HG02623 (cell line): ENCODE measurements around the gene GTF2H2C.
"Not testable (repeated sequence)": the region's sequence is repeated elsewhere in the genome, so short reads cannot be mapped to it uniquely, and the experiment has no call there.

Experiments
- ATAC-seq: cut with Tn5 transposase; IDR thresholded peaks from one replicate; pipeline ENCODE4 v1.9.1; 2021; ENCODE audit warnings: moderate library complexity; ENCODE audit not compliant: unreplicated experiment

The GTF2H2C gene

DNA sequence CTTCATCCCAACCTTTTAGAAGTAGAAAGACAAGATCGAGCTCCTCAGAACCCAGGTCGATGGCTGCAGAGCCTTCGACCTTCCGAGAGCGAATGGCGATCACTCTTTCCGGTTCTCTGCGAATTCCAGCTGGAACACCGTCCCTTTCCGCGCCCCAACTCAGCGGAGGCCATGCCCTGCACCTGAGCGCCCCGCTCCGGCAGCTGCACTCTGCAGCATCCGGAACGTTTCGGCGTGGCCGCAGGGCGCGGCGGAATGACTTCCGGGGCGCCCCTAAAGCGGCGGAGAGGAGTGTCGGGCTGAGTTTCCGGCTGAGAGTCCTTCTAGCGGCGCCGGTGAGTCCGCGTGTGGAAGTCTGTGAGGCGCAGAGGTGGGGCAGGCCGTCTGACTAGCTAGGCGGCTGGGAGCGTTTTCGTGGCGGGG, at the start of gene GTF2H2C:
TSS of gene GTF2H2C (plus strand) at position 284 of the 423 bp plus-strand sequence. CDS start 4,942 bp downstream, outside the sequence.
- peak; percentile 94 for ATAC-seq

- no peak for ATAC-seq
Measured at GRCh38 chr5:69510694-69511093, 49.3 kb upstream of the GTF2H2C start.

GRCh38 chr5:69512740-69513260, 47.2 kb upstream of the GTF2H2C start:
- no peak for ATAC-seq

DNA sequence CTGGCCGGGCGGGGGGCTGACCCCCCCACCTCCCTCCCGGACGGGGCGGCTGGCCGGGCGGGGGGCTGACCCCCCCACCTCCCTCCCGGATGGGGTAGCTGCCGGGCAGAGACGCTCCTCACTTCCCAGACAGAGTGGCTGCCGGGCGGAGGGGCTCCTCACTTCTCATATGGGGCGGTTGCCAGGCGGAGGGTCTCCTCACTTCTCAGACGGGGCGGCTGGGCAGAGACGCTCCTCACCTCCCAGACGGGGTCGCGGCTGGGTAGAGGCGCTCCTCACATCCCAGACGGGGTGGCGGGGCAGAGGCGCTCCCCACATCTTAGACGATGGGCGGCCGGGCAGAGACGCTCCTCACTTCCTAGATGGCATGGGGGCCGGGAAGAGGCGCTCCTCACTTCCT, 44.4 kb upstream of the GTF2H2C start:
- ATAC-seq, result not testable (repeated sequence)

DNA sequence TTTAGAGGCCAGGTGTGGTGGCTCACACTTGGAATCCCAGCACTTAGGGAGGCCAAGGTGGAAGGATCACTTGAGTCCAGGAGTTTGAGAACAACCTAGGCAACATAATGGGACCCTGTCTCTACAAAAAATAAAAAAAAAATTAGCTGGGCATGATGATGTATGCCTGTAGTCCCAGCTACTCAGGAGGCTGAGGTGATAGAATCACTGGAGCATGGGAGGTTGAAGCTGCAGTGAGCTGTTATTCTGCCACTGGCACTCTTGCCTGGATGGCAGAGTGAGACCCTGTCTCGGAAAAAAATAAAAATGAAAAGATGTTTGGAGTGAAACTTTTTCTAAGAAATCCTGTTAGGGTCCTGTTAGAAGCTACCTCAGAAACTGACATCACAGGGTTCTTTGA, 43.2 kb upstream of the GTF2H2C start:
- ATAC-seq, result no peak

- ATAC-seq, result no peak
Measured at GRCh38 chr5:69517763-69518212, 42.2 kb upstream of the GTF2H2C start.

- ATAC-seq, result no peak
Measured at GRCh38 chr5:69519285-69519684, 40.7 kb upstream of the GTF2H2C start.

- ATAC-seq, result no peak
Measured at GRCh38 chr5:69522035-69522434, 38.0 kb upstream of the GTF2H2C start.

DNA sequence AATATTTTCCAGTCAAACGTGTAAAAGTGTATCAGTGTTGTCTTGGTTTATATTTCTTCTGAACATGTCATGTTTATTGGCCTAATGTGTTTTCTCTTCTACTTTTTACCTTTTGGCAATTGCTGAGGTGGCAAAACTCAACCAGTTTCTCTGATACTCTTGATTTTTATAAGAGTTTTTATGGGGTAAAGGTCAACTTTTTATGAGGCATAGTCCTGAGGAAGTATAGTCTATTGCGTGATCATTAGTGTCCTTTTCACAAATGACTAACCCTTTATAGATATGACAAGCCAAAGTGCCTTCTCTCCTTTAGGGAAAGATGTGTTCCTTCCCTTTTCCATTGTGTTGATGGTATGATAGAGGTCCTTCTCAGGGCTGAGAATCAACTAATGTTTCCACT, 34.5 kb upstream of the GTF2H2C start:
- no peak for ATAC-seq

GRCh38 chr5:69526660-69527059, 33.3 kb upstream of the GTF2H2C start:
- ATAC-seq, result no peak

DNA sequence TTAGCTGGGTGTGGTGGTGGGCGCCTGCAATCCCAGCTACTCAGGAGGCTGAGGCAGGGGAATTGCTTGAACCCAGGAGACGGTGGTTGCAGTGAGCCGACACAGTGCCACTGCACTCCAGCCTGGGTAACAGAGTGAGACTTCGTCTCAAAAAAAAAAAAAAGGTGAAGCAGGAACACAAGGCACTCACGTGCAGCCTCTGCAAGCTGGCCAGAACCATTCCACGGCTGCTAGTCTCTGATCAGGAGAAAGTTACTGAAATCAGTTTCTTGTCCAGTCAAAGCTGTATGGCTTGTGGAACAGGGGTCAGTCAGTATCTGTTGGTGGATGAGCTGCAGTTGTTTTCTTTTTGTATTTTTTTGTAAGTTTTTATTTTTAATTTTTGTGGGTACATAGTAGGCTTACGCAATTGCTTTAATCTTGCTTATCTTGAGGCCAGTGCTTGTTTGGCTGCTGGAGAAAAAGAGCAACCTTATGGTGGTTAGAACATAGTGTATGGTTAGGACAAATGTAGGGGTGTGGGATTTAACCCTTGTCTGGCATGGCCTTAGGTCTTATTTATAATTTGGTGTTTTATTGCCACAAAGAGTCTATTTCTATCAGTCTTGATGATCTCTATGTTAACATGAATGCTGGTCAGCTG, 32.7 kb upstream of the GTF2H2C start:
- ATAC-seq, result no peak

DNA sequence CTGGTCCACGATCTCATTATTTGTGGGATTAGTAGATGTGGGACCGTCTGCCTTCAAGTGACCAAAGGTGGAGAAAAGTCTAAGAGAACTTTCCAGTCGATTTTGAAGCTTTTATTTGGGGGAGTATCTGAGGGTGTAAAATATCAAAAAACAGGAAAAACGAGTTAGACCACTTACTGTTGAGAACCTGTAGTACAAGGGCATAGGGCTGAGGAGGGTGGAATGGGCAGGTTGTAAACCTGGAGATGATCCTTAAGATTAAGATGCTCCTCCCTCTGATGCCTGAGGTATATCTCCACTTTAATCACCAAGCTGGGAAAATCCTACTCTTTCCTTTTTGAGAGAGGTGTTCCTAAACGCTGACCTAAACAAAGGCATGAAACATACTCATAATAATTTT, 32.0 kb upstream of the GTF2H2C start:
- ATAC-seq, result no peak

- ATAC-seq, result no peak
Measured at GRCh38 chr5:69528609-69529008, 31.4 kb upstream of the GTF2H2C start.

DNA sequence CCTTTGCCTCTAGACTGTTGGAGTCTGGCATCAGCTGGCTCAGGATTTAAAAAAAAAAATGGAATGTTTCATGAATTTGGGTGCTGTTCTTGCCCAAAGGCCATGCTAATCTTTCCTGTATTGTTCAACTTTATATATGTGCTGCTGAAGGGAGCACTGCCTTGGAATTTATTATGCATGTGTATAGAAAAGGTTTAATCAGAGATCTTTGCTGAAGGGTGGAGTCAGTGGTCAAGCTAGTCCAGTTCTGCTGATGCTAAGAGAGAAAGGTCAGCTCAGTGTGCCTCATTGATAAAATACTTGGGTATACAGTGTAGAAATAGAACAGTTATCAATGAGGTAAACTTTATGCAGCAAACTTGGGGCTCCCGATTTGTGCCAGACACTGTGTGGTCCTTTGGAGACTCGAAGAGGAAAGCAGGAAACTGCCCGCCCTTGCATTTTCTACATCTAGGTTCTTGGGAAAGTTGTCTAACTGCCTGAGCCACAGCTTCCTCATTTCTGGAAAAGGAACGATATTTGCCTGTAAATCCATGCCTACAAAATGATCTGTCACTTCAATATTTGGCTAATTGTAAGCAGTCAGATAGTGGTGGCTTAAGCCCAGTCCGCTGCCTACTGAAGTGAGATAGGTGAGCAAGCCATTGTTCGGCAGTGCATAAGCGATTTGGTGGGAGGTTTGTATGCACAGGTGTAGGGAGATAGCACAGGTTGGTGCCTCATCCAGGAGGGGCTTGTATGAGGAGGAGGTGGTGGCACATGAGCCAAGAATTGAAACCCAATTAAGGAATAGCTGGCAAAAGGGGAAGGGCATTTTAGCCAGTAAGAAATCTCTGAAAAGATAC, 29.2 kb upstream of the GTF2H2C start:
- ATAC-seq, result no peak

- no peak for ATAC-seq
Measured at GRCh38 chr5:69531406-69531801, 28.6 kb upstream of the GTF2H2C start.

DNA sequence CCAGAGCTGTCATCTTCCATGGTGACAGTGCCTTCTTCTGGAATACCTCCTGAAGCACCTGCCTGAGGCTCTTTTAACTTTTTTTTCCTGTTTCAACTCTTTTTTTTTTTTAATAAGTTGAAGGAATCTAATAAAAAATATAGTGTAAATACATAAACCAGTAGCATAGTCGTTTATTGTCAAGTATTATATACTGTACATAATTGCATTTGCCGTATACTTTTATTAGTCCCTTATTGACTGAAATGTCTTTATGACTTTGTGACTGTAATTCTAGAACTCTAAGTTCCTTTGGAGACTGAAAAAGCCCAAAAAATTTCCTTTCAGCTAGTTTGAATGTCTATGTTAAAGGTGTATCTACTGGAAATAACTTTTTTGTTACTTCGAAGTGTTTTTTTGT, 22.1 kb upstream of the GTF2H2C start:
- ATAC-seq, result not testable (repeated sequence)

DNA sequence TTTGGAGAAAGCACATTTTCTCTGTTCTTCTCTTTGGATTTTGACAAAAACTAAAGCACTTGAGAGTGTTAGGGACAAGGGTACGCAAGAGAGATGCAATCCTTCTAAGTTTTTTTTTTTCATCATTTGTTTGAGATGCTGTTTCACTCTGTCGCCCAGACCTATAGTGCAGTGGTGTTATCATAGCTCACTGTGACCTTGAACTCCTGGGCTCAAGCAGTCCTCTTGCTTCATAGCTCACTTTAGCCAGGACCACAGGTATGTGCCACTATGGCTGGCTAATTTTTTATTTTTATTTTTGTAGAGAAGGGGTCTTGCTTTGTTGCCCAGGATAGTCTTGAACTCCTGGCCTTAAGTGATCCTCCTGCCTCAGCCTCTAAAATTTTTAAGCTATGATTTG, 21.3 kb upstream of the GTF2H2C start:
- not testable (repeated sequence) for ATAC-seq

- ATAC-seq, result not testable (repeated sequence)
Measured at GRCh38 chr5:69541347-69541746, 18.6 kb upstream of the GTF2H2C start.

DNA sequence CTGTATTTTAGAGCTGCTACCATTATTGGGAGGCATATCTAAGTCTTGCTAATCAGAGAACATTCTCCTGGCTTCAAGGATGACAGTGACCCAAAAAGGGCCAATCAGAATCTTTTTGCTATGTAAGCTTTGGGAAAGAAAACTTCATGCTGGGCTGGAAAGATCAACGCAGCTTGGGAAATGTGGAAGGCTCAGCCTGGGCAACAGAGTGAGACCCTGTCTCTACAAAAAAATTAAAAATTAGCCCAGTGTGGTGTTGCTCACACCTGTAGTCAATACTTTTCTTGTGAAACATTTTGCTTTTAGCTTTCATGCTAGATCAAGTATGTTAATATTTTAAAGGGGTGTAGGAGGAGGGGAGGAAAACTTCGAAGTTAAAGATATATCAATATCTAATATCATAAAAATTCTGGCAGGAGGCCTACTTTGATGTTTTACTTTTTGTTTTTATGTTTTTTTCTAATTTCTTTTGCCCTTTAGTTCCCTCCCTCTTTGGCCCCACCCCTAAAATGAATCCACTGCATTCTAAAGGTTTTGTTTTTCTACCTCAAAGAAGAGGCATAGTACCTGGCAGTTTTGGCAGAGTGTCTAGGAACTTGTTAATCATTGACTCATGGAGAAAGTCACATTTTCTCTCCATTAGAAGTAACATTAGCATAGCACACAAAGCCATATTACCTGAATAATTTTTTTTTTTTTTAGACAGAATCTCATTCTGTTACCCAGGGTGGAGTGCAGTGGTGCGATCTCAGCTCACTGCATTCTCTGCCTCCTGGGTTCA, 17.0 kb upstream of the GTF2H2C start:
- not testable (repeated sequence) for ATAC-seq

DNA sequence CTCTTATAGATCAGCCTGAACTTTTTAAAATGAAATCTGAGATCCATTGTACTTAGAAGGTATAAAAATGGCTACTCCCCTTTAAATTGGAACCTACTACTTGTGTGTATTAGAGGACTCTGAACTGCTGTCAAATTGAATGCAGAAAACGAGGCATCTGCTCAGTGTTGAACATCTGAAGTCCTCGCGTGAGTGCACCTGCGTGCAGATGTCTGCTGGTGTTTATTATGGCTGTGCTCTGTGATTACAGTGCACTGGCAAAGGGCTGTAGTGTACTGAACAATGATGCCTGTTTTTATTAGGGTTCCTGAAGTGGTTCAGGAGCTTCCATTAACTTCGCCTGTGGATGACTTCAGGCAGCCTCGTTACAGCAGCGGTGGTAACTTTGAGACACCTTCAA, 15.4 kb upstream of the GTF2H2C start:
- not testable (repeated sequence) for ATAC-seq
